Measurements from ENCODE around the gene DNMT1. TPM values are rescaled to one million over a fixed set of nuclear protein-coding genes. Genes with fewer than 3 reads are reported as not detected.

Gene DNMT1
- total and polyA plus RNA-seq, 4 experiments from 2014 or later, result 53.5 to 250 (median 187) TPM

DNA sequence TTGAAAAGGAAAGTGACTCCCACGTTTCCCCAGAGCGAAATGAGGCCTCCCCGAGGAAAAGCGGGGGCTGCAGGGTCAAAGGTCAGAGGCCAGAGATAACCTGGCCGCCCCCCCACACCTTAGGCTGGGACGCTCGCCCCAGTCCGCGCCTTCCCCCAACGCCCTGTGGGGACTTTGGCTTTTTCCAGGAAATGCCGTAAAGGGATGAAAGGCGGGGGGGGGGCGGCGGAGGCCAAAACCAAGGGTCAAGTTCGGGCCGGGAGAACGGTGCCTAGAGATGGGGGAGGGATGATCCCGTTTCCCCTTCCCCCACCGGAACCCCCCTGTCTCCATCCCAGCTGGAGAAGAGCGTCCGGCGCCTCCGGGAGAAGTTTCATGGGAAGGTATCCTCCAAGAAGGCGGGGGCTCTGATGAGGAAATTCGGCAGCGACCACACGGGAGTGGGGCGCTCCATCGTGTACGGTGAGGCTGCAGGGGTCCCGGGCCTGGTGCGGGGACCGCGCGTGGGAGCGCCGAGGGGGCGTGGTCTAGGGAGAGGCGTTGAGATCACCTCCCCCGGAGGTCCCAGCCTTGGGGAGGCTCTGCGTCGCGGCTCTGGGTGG, 108.1 kb downstream of the DNMT1 start:
- no peaks in the 10 kb centered on the region for H3K27me3 ChIP-seq (ENCODE audit: insufficient read depth, low read length)
- H3K4me3 ChIP-seq (ENCODE audit: low read length in 2 of 2), result peak overlapping the region; percentile 76 to 84
- POLR2A ChIA-PET (ENCODE audit: partially characterized antibody), result interaction anchor here (1.0 kb wide), 1 partner anchor 19 kb away, joined by 3 read pairs; the partner anchor contains the start of gene PPAN
- peak overlapping the region; percentile 88 for H3K27ac ChIP-seq (ENCODE audit: low read depth, low read length)
- Mint-ChIP-seq H3K4me3 (peak overlapping the region; percentile 75 to 88 (median 80)), H3K27me3 (no peaks in the 10 kb centered on the region), H3K27ac (peak overlapping the region; percentile 46 to 88 (median 79)), H3K4me1 (peaks cover 6 to 17% (median 13%) of the 10 kb centered on the region in 4 donors), H3K9me3 (peaks cover 0 to 2% (median 0%) of the 10 kb centered on the region in 8 donors), H3K36me3 (peaks cover 6 to 24% of the 10 kb centered on the region in 2 donors)
- H3K36me3 ChIP-seq (ENCODE audit: insufficient read depth, low read length), result peaks cover 16% of the 10 kb centered on the region
- intact Hi-C loops (cut with micrococcal nuclease), result loop anchor here (1.0 kb wide), 2 partner anchors 10 to 20 kb away; partner anchors contain the start of gene PPAN
- H3K9me3 ChIP-seq (ENCODE audit: control insufficient read depth in 1 of 2, low read length in 2 of 2), result no peaks in the 10 kb centered on the region
- DNase-seq, result peak in 1 of 5 donors; percentile 43
- H3K4me1 ChIP-seq (ENCODE audit: insufficient read depth, low read length), result peaks cover 12% of the 10 kb centered on the region
- CTCF ChIA-PET (ENCODE audit: partially characterized antibody), result no interaction called here

DNA sequence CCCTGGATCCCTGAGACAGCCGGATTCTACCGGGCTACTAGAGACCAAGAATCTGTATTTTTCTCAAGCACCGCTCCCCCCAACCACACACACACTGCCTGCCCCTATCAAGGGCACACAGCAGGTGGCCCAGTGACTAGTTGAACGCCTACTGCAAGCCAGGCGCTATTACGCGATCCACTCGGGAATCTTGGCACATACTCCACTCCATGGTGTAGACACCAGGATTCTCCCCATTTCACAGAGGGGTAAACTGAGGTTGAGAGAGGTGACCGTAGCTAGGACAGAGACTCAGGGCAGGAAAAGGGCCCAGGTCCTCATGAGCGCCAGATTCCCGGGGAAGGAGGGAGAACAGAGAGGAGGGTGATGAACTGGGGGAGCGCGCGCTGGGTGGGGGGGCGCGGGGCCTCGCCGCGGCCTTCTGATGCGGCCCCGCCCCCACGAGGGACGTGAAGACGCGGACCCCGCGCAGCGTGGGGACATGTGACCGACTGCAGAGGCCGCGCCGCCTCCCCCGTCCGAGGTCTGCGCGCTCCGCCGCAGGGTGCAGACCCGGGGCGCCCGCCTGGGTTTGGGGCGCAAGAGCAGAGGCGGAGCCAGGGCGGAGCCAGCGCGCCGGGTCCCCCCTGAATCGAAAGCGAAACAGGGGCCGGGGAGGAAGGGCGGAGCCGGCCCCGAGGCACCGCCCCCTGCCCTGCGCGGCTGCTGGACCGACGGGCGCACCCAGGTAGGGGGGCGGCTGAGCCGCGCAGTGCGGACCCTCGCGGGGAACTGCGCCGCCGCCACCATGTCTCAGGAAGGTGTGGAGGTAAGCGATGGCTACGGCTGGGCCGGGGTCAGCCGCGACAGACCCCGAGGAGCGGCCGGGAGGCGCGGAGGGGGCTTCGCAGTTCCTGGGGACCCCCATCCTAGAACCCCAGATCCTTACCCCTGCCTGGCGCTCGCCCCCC, 108.8 kb downstream of the DNMT1 start, which contains the start of gene SHFL:
Gene SHFL (plus strand): TSS at position 677 of the 950 bp plus-strand sequence. CDS start 111 bp downstream, at position 788.
- H3K27me3 ChIP-seq (ENCODE audit: insufficient read depth, low read length), result no peaks in the 10 kb centered on the region
- ChIA-PET CTCF (ENCODE audit: partially characterized antibody) (no interaction called here), POLR2A (ENCODE audit: partially characterized antibody) (interaction anchor here (1.0 kb wide), 1 partner anchor 20 kb away, joined by 3 read pairs; the partner anchor contains the start of gene PPAN)
- Mint-ChIP-seq H3K9me3 (peaks cover 0 to 2% (median 0%) of the 10 kb centered on the region in 8 donors), H3K27me3 (no peaks in the 10 kb centered on the region), H3K36me3 (peaks cover 4 to 21% of the 10 kb centered on the region in 2 donors), H3K4me1 (peaks cover 6 to 17% (median 13%) of the 10 kb centered on the region in 4 donors), H3K4me3 (peak within 1 kb of the TSS; percentile 85 to 90 (median 87)), H3K27ac (peak within 1 kb of the TSS; percentile 84 to 91 (median 87))
- peak within 1 kb of the TSS; percentile 76 to 84 for H3K4me3 ChIP-seq (ENCODE audit: low read length in 2 of 2)
- no peaks in the 10 kb centered on the region for H3K9me3 ChIP-seq (ENCODE audit: control insufficient read depth in 1 of 2, low read length in 2 of 2)
- peaks cover 14% of the 10 kb centered on the region for H3K36me3 ChIP-seq (ENCODE audit: insufficient read depth, low read length)
- peaks cover 12% of the 10 kb centered on the region for H3K4me1 ChIP-seq (ENCODE audit: insufficient read depth, low read length)
- DNase-seq, result peak; percentile 82 to 86 (median 83)
- H3K27ac ChIP-seq (ENCODE audit: low read depth, low read length), result peak within 1 kb of the TSS; percentile 88
- intact Hi-C loops (cut with micrococcal nuclease), result loop anchor here (1.0 kb wide), 2 partner anchors 10 to 20 kb away; partner anchors contain the start of gene PPAN

DNA sequence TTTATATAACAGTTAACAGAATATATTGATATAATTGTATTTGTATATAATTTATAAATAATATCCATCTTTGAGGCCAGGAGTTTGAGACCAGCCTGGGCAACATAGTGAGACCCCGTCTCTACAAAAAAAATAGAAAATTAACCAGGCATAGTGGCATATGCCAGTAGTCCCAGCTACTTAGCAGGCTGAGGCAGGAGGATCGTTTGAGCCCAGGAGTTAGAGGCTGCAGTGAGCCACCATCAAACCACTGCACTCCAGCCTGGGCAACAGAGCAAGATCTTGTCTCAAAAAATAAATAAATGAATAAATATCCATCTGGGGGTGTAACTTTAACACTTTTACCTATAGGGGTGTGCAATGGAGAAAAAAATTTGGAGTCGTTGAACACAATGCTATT, 110.0 kb downstream of the DNMT1 start:
- no peaks in the 10 kb centered on the region for H3K27me3 ChIP-seq (ENCODE audit: insufficient read depth, low read length)
- Mint-ChIP-seq H3K4me1 (peaks cover 6 to 17% (median 11%) of the 10 kb centered on the region in 4 donors), H3K27ac (peak overlapping the region in 5 of 7 donors; percentile 74 to 90 (median 84)), H3K9me3 (peaks cover 0 to 2% (median 0%) of the 10 kb centered on the region in 8 donors), H3K36me3 (peaks cover under 1 to 17% of the 10 kb centered on the region in 2 donors), H3K27me3 (no peaks in the 10 kb centered on the region), H3K4me3 (peak overlapping the region in 7 of 8 donors; percentile 52 to 90 (median 87))
- H3K4me3 ChIP-seq (ENCODE audit: low read length in 2 of 2), result no peak overlapping the region
- no peaks in the 10 kb centered on the region for H3K9me3 ChIP-seq (ENCODE audit: control insufficient read depth in 1 of 2, low read length in 2 of 2)
- POLR2A ChIA-PET (ENCODE audit: partially characterized antibody), result no interaction called here
- H3K27ac ChIP-seq (ENCODE audit: low read depth, low read length), result no peak overlapping the region
- H3K36me3 ChIP-seq (ENCODE audit: insufficient read depth, low read length), result peaks cover 9% of the 10 kb centered on the region
- peaks cover 12% of the 10 kb centered on the region for H3K4me1 ChIP-seq (ENCODE audit: insufficient read depth, low read length)
- no peak for DNase-seq
- intact Hi-C loops (cut with micrococcal nuclease), result no loop called here
- CTCF ChIA-PET (ENCODE audit: partially characterized antibody), result interaction anchor here (0.8 to 1.4 kb wide), 2 partner anchors 14 to 29 kb away, joined by 3 to 6 read pairs; no protein-coding TSS in a partner anchor

DNA sequence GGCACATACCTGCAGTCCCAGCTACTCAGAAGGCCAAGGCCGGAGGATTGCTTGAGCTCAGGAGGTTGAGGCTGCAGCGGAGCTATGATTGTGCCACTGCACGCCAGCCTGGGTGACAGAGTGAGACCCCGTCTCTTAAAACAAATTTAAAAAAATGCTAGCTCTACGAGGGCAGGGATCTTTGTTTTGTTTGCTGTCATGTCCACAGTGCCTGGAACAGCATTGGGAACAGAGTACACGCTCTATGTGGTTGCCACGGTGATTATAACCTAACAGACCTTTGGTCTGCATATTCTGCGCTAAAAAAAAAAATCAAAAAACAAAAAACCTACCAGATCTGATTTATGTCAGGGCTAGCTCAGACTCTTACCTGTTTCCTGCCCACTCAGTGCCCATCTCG, 110.8 kb downstream of the DNMT1 start:
- intact Hi-C loops (cut with micrococcal nuclease), result no loop called here
- POLR2A ChIA-PET (ENCODE audit: partially characterized antibody), result interaction anchor here (0.6 kb wide), 1 partner anchor 321 kb away, joined by 3 read pairs; no protein-coding TSS in a partner anchor
- peak overlapping the region in 5 of 7 donors; percentile 5 to 86 (median 72) for H3K27ac Mint-ChIP-seq

More for the DNA sequence above, 110.8 kb downstream of the DNMT1 start:
- CTCF ChIA-PET (ENCODE audit: partially characterized antibody), result interaction anchor here (0.8 to 1.4 kb wide), 3 partner anchors 14 to 30 kb away, joined by 3 to 6 read pairs (median 3); no protein-coding TSS in a partner anchor
- no peak overlapping the region for H3K27ac ChIP-seq (ENCODE audit: low read depth, low read length)
- Mint-ChIP-seq H3K27me3 (no peaks in the 10 kb centered on the region), H3K4me1 (peaks cover 5 to 17% (median 11%) of the 10 kb centered on the region in 4 donors), H3K36me3 (peaks cover 0 to 10% of the 10 kb centered on the region in 2 donors), H3K9me3 (peaks cover 0 to 2% (median 0%) of the 10 kb centered on the region in 8 donors), H3K4me3 (peak overlapping the region in 2 of 8 donors; percentile 6 to 46)
- no peak for DNase-seq
- H3K4me1 ChIP-seq (ENCODE audit: insufficient read depth, low read length), result peaks cover 12% of the 10 kb centered on the region
- H3K4me3 ChIP-seq (ENCODE audit: low read length in 2 of 2), result no peak overlapping the region
- H3K27me3 ChIP-seq (ENCODE audit: insufficient read depth, low read length), result no peaks in the 10 kb centered on the region
- H3K9me3 ChIP-seq (ENCODE audit: control insufficient read depth in 1 of 2, low read length in 2 of 2), result no peaks in the 10 kb centered on the region
- H3K36me3 ChIP-seq (ENCODE audit: insufficient read depth, low read length), result peaks cover under 1% of the 10 kb centered on the region

Small RNA genes lying within 50 kb of the gene (microRNA-seq; reads per million reads assigned to microRNA genes)
- not detected for gene MIR4322 (ENCODE audit: borderline microRNAs expressed, borderline number of aligned reads, borderline replicate concordance)

Other genes starting within 250 kb of the DNMT1 start
- gene COL5A3, start 184.4 kb downstream of the DNMT1 start, total RNA-seq, result 1 to 10 TPM; 3.5 to 4.3 TPM
- gene COL5A3, start 184.4 kb downstream of the DNMT1 start, polyA plus RNA-seq, result under 1 TPM; 0.07 to 0.45 TPM
- not detected for gene RDH8, start 181.5 kb downstream of the DNMT1 start, total RNA-seq
- gene RDH8, start 181.5 kb downstream of the DNMT1 start, polyA plus RNA-seq, result not detected
- gene SHFL, start 108.6 kb downstream of the DNMT1 start, total RNA-seq, result 100 to 1,000 TPM; 112 TPM
- gene SHFL, start 108.6 kb downstream of the DNMT1 start, polyA plus RNA-seq, result 10 to 100 TPM; 25.7 to 58.2 TPM
- gene ANGPTL6, start 92.3 kb downstream of the DNMT1 start, total RNA-seq, result under 1 TPM; 0.52 to 0.83 TPM
- gene ANGPTL6, start 92.3 kb downstream of the DNMT1 start, polyA plus RNA-seq, result under 1 TPM; 0.19 to 0.29 TPM
- 100 to 1,000 TPM in 1 of 2 experiments, 10 to 100 TPM in 1; 92.5 to 102 TPM for gene PPAN, start 88.6 kb downstream of the DNMT1 start, total RNA-seq
- gene PPAN, start 88.6 kb downstream of the DNMT1 start, polyA plus RNA-seq, result 10 to 100 TPM; 14.5 to 51.1 TPM
- 10 to 100 TPM; 42.6 to 49.7 TPM for gene P2RY11, start 83.3 kb downstream of the DNMT1 start, total RNA-seq
- gene P2RY11, start 83.3 kb downstream of the DNMT1 start, polyA plus RNA-seq, result 1 to 10 TPM in 1 of 2 donors, under 1 TPM in 1; 0.24 to 4.7 TPM
- gene EIF3G, start 75.1 kb downstream of the DNMT1 start, total RNA-seq, result 100 to 1,000 TPM; 306 to 315 TPM
- 100 to 1,000 TPM; 226 to 239 TPM for gene EIF3G, start 75.1 kb downstream of the DNMT1 start, polyA plus RNA-seq
- gene S1PR2, start 36.4 kb upstream of the DNMT1 start, total RNA-seq, result 1 to 10 TPM; 9.0 to 9.4 TPM
- 1 to 10 TPM; 1.4 to 2.3 TPM for gene S1PR2, start 36.4 kb upstream of the DNMT1 start, polyA plus RNA-seq
- gene MRPL4, start 57.3 kb upstream of the DNMT1 start, total RNA-seq, result 10 to 100 TPM; 42.7 to 44.6 TPM
- 10 to 100 TPM; 28.9 to 37.1 TPM for gene MRPL4, start 57.3 kb upstream of the DNMT1 start, polyA plus RNA-seq
- gene ICAM1, start 76.2 kb upstream of the DNMT1 start, total RNA-seq, result 1 to 10 TPM; 7.5 to 8.2 TPM
- gene ICAM1, start 76.2 kb upstream of the DNMT1 start, polyA plus RNA-seq, result 1 to 10 TPM; 2.5 to 8.1 TPM
- 1 to 10 TPM in 1 of 2 experiments, under 1 TPM in 1; 0.70 to 1.3 TPM for gene ICAM4, start 92.0 kb upstream of the DNMT1 start, total RNA-seq
- gene ICAM4, start 92.0 kb upstream of the DNMT1 start, polyA plus RNA-seq, result 1 to 10 TPM in 1 of 2 donors, not detected in 1; 1.5 TPM
- gene ICAM5, start 95.0 kb upstream of the DNMT1 start, total RNA-seq, result under 1 TPM in 1 of 2 experiments, not detected in 1; 0.36 TPM
- under 1 TPM in 1 of 2 donors, not detected in 1; 0.20 TPM for gene ICAM5, start 95.0 kb upstream of the DNMT1 start, polyA plus RNA-seq
- 1 to 10 TPM; 7.1 to 7.7 TPM for gene ZGLP1, start 114.9 kb upstream of the DNMT1 start, total RNA-seq
- under 1 TPM in 1 of 2 donors, not detected in 1; 0.32 TPM for gene ZGLP1, start 114.9 kb upstream of the DNMT1 start, polyA plus RNA-seq
- 10 to 100 TPM; 10.7 to 11.3 TPM for gene FDX2, start 121.1 kb upstream of the DNMT1 start, total RNA-seq
- 10 to 100 TPM; 10.6 to 13.6 TPM for gene FDX2, start 121.1 kb upstream of the DNMT1 start, polyA plus RNA-seq
- gene RAVER1, start 138.6 kb upstream of the DNMT1 start, total RNA-seq, result 10 to 100 TPM; 46.1 to 56.1 TPM
- gene RAVER1, start 138.6 kb upstream of the DNMT1 start, polyA plus RNA-seq, result 10 to 100 TPM in 1 of 2 donors, 1 to 10 TPM in 1; 6.8 to 28.4 TPM
- gene ICAM3, start 144.7 kb upstream of the DNMT1 start, total RNA-seq, result 100 to 1,000 TPM; 191 to 193 TPM
- 100 to 1,000 TPM; 240 to 287 TPM for gene ICAM3, start 144.7 kb upstream of the DNMT1 start, polyA plus RNA-seq
- 100 to 1,000 TPM; 297 to 314 TPM for gene TYK2, start 185.6 kb upstream of the DNMT1 start, total RNA-seq
- 10 to 100 TPM; 33.3 to 77.2 TPM for gene TYK2, start 185.6 kb upstream of the DNMT1 start, polyA plus RNA-seq
- gene CDC37, start 208.6 kb upstream of the DNMT1 start, total RNA-seq, result 100 to 1,000 TPM; 180 to 185 TPM
- gene CDC37, start 208.6 kb upstream of the DNMT1 start, polyA plus RNA-seq, result 10 to 100 TPM; 51.8 to 87.1 TPM
- 1 to 10 TPM; 2.5 to 3.3 TPM for gene PDE4A, start 225.6 kb upstream of the DNMT1 start, total RNA-seq
- 1 to 10 TPM in 1 of 2 donors, under 1 TPM in 1; 0.81 to 5.6 TPM for gene PDE4A, start 225.6 kb upstream of the DNMT1 start, polyA plus RNA-seq

Data from CD4-positive, alpha-beta memory T cell (primary cell).